ENCODE results near the gene MPO. TPM values are rescaled to one million over a fixed set of nuclear protein-coding genes. Genes with fewer than 3 reads are reported as not detected.

Gene MPO
- total RNA-seq, 4 donors from 2014 or later = 0.19 to 0.84 TPM; not detected in 2

- TF ChIP-seq CTCF (IDR thresholded peaks at IDR 0.05) = no peak
- ATAC-seq (ENCODE audit: low FRiP score) = no peak
- no peak for DNase-seq (ENCODE audit: low spot score)
These were observed 1.7 kb upstream of the MPO start for GRCh38 chr17:58282442-58282841.

GRCh38 chr17:58281511-58282011 lies 826 bp upstream of the MPO start:
- ATAC-seq (ENCODE audit: low FRiP score) = no peak
- no peak for DNase-seq (ENCODE audit: low spot score)
- no peak for TF ChIP-seq CTCF (IDR thresholded peaks at IDR 0.05)

- DNase-seq (ENCODE audit: low spot score) (no peak), ATAC-seq (ENCODE audit: low FRiP score) (no peak)
- no peak for TF ChIP-seq CTCF (IDR thresholded peaks at IDR 0.05)
These were observed 827 bp downstream of the MPO start for GRCh38 chr17:58279736-58280479.

- DNase-seq (ENCODE audit: low spot score) (no peak), ATAC-seq (ENCODE audit: low FRiP score) (no peak)
- no peak for TF ChIP-seq CTCF (IDR thresholded peaks at IDR 0.05)
These were observed 1.6 kb downstream of the MPO start for GRCh38 chr17:58279016-58279711.

GRCh38 chr17:58278661-58279015 lies 2.1 kb downstream of the MPO start:
- ATAC-seq (ENCODE audit: low FRiP score) (no peak), DNase-seq (ENCODE audit: low spot score) (no peak)
- TF ChIP-seq CTCF (IDR thresholded peaks at IDR 0.05) = no peak

GRCh38 chr17:58277802-58278595 lies 2.7 kb downstream of the MPO start:
- DNase-seq (ENCODE audit: low spot score) = no peak

More at GRCh38 chr17:58277802-58278595, 2.7 kb downstream of the MPO start:
- ATAC-seq (ENCODE audit: low FRiP score) = no peak
- no peak for TF ChIP-seq CTCF (IDR thresholded peaks at IDR 0.05)
